K562 (cell line): Measurements from ENCODE around the gene TYW1B. TPM values are rescaled to one million over a fixed set of nuclear protein-coding genes. Genes with fewer than 3 reads are reported as not detected.

Experiments
- BRD4 ChIP-seq: fragments of 200-600 bp; sonication (generic); IDR thresholded peaks from 2 replicates; pipeline ENCODE4 v1.6.1; 2017; ENCODE audit warnings: inconsistent platforms
- BRD9 ChIP-seq: fragments of 450-650 bp; IDR thresholded peaks from 2 replicates; pipeline ENCODE4 v1.6.1; 2018; ENCODE audit warnings: low read depth; ENCODE audit not compliant: partially characterized antibody
- CEBPZ ChIP-seq: fragments of 150-350 bp; IDR thresholded peaks from 2 replicates; pipeline ENCODE4 v1.6.1; 2014; ENCODE audit warnings: low read depth, mild to moderate bottlenecking, low read length, borderline replicate concordance
- CREB3L1 ChIP-seq: fragments of 450-650 bp; IDR thresholded peaks from 2 replicates; pipeline ENCODE4 v1.6.1; 2014; ENCODE audit warnings: low read depth, mild to moderate bottlenecking, moderate library complexity, borderline replicate concordance
- FOXK1 ChIP-seq: sonication (generic); formaldehyde crosslinking; IDR thresholded peaks from 2 replicates; pipeline ENCODE4 v1.8.0; 2022; ENCODE audit warnings: missing genetic modification reagents, mild to moderate bottlenecking, borderline replicate concordance
- GATA2 ChIP-seq: sonication (generic); formaldehyde crosslinking; IDR thresholded peaks from 2 replicates; pipeline ENCODE4 v1.4.0; 2020; ENCODE audit warnings: mild to moderate bottlenecking, missing genetic modification reagents
- MAX ChIP-seq: sonication (generic); formaldehyde crosslinking; IDR thresholded peaks from 2 replicates; pipeline ENCODE4 v1.9.0; 2022; ENCODE audit warnings: mild to moderate bottlenecking, missing genetic modification reagents
- MEF2D ChIP-seq: conservative IDR thresholded peaks from 2 replicates; pipeline ENCODE4 v1.6.1; 2016; ENCODE audit warnings: low read depth, missing genetic modification characterization, missing compliant biosample characterization
- NCOR1 ChIP-seq: fragments of 450-650 bp; IDR thresholded peaks from 2 replicates; pipeline ENCODE4 v1.6.1; 2016; ENCODE audit warnings: mild to moderate bottlenecking, moderate library complexity
- NFE2 ChIP-seq: IDR thresholded peaks from 2 replicates; pipeline ENCODE4 v1.6.1; 2014; ENCODE audit warnings: antibody characterized with exemption, low read depth
- RAD21 ChIP-seq, 2 experiments: fragments of 250-450 bp in 1 of 2; fragments of 450-650 bp in 1 of 2; sonication (Bioruptor Pico) in 1 of 2; formaldehyde crosslinking in 1 of 2; IDR thresholded peaks in 1 of 2; conservative IDR thresholded peaks in 1 of 2; 2 replicates each; pipeline versions ENCODE4 v1.4.0 to v1.8.0; 2020 to 2022; ENCODE audit warnings: mild to moderate bottlenecking in 2 of 2, moderate library complexity in 1 of 2
- RBM25 ChIP-seq: fragments of 200-400 bp; formaldehyde crosslinking; IDR thresholded peaks from 2 replicates; pipeline ENCODE4 v1.6.1; 2018; ENCODE audit warnings: low read length, low read depth, moderate library complexity; ENCODE audit not compliant: severe bottlenecking
- SPI1 ChIP-seq: IDR thresholded peaks from 2 replicates; pipeline ENCODE4 v1.6.1; 2011; ENCODE audit warnings: low read depth, low read length, control low read depth, borderline replicate concordance
- VEZF1 ChIP-seq: fragments of 200-800 bp; sonication (Bioruptor generic); IDR thresholded peaks from 2 replicates; pipeline ENCODE4 v1.6.1; 2017; ENCODE audit warnings: missing genetic modification characterization, missing compliant biosample characterization
- ZNF316 ChIP-seq: fragments of 450-650 bp; IDR thresholded peaks from 2 replicates; pipeline ENCODE4 v1.6.1; 2016
- ZNF444 ChIP-seq: fragments of 250-450 bp; sonication (Bioruptor Pico); IDR thresholded peaks from 2 replicates; pipeline ENCODE4 v1.4.0; 2020; ENCODE audit warnings: mild to moderate bottlenecking, moderate library complexity
- ZNF511 ChIP-seq: sonication (generic); formaldehyde crosslinking; IDR thresholded peaks from 2 replicates; pipeline ENCODE4 v1.8.0; 2022; ENCODE audit warnings: mild to moderate bottlenecking, missing genetic modification reagents
- ZNF561 ChIP-seq: fragments of 450-650 bp; formaldehyde crosslinking; conservative IDR thresholded peaks from 2 replicates; pipeline ENCODE4 v1.4.0; 2020; ENCODE audit warnings: mild to moderate bottlenecking, moderate library complexity
- ZNF778 ChIP-seq: fragments of 450-650 bp; formaldehyde crosslinking; IDR thresholded peaks from 2 replicates; pipeline ENCODE4 v1.4.0; 2020; ENCODE audit warnings: mild to moderate bottlenecking, moderate library complexity
- polyA plus RNA-seq, 8 experiments: library from polyadenylated mRNA; depleted of rRNA in 4 of 8; stranded (reverse) in 5 of 8; unstranded in 3 of 8; fragments of >200 nt; fragmentation: Nextera tagmentation in 2 of 8; fragmentation: Illumina TruSeq in 1 of 8; extraction: Ambion mirVana in 2 of 8; extraction: Trizol in 1 of 8; gene quantifications; 2 replicates each; pipeline versions ENCODE4 v1.2.1 to v1.2.3, GENCODE V29; 2011 to 2014; ENCODE audit warnings: inconsistent platforms in 1 of 8, missing spikeins in 1 of 8
- total RNA-seq, 7 experiments: library from RNA; depleted of rRNA in 6 of 7; stranded (reverse); fragments of >200 nt in 6 of 7; fragmentation: Illumina TruSeq in 2 of 7; extraction: Trizol in 2 of 7; gene quantifications; 2 replicates each; pipeline versions ENCODE4 v1.2.1 to v1.2.3, GENCODE V29; 2011 to 2021; ENCODE audit warnings: low replicate concordance in 1 of 7

TYW1B gene
- total and polyA plus RNA-seq, 9 of the 15 experiments (the other 6 are each of a cell fraction or from before 2014, with no cell fraction given), result 5.8 to 14.7 (median 9.8) TPM

- TF ChIP-seq CEBPZ (no peak), FOXK1 (CRISPR knock-in tag) (peak; percentile 85; the same call in 1 of the 2 replicates), BRD9 (peak; percentile 97), NFE2 (peak; percentile 98), NCOR1 (peak; percentile 96), RBM25 (peak; percentile 9), SPI1 (no peak), GATA2 (CRISPR knock-in tag) (peak; percentile 96), CREB3L1 (peak; percentile 62; the same call in 1 of the 2 replicates), ZNF511 (CRISPR knock-in tag) (peak; percentile 65; the same call in 1 of the 2 replicates), ZNF561 (CRISPR knock-in tag) (no peak), ZNF778 (no peak), BRD4 (peak; percentile 10; the same call in 1 of the 2 replicates), ZNF444 (no peak), ZNF316 (peak; percentile 98), MEF2D (tag) (peak; percentile 98), MAX (peak; percentile 64; the same call in 1 of the 2 replicates), RAD21 (CRISPR knock-in tag; conservative IDR thresholded peaks at IDR 0.05 in 1 of 2, IDR thresholded peaks at IDR 0.05 in 1 of 2) (no peak), VEZF1 (peak; percentile 58)
Measured at GRCh38 chr7:72805526-72806494, 22.2 kb downstream of the TYW1B start (continued).
